NCI-H82 treated with DMSO at 0.1 percent for 48 hours (cell line): ENCODE results near the gene KLHL40.

ENCODE experiments used
- DNase-seq: peaks from one replicate; lab custom pipeline; 2025; ENCODE audit not compliant: unreplicated experiment; lab: John Stamatoyannopoulos, UW

The KLHL40 gene

GRCh38 chr3:42668413-42668760, 16.9 kb upstream of the KLHL40 start:
- DNase-seq = no peak

GRCh38 chr3:42668793-42669217, 16.5 kb upstream of the KLHL40 start:
- no peak for DNase-seq

- no peak for DNase-seq
Measured at GRCh38 chr3:42670051-42670576, 15.2 kb upstream of the KLHL40 start.

GRCh38 chr3:42670670-42671069, 14.7 kb upstream of the KLHL40 start:
- DNase-seq = no peak

- no peak for DNase-seq
Measured at GRCh38 chr3:42672515-42672914, 12.8 kb upstream of the KLHL40 start.

- DNase-seq = no peak
Measured at GRCh38 chr3:42673082-42673481, 12.3 kb upstream of the KLHL40 start.

- DNase-seq = no peak
Measured at GRCh38 chr3:42674146-42674545, 11.2 kb upstream of the KLHL40 start.

- no peak for DNase-seq
Measured at GRCh38 chr3:42675909-42676308, 9.4 kb upstream of the KLHL40 start.

- DNase-seq = no peak
Measured at GRCh38 chr3:42678447-42678846, 6.9 kb upstream of the KLHL40 start.

- no peak for DNase-seq
Measured at GRCh38 chr3:42680271-42680670, 5.1 kb upstream of the KLHL40 start.

- no peak for DNase-seq
Measured at GRCh38 chr3:42680806-42681205, 4.5 kb upstream of the KLHL40 start.

- DNase-seq = no peak
Measured at GRCh38 chr3:42681361-42682038, 3.8 kb upstream of the KLHL40 start.

- no peak for DNase-seq
Measured at GRCh38 chr3:42682301-42683070, 2.9 kb upstream of the KLHL40 start.

GRCh38 chr3:42683875-42684598, 1.3 kb upstream of the KLHL40 start:
- no peak for DNase-seq

GRCh38 chr3:42684632-42685362, 540 bp upstream of the KLHL40 start:
- no peak for DNase-seq

- no peak for DNase-seq
Measured at GRCh38 chr3:42685891-42686820, 819 bp downstream of the KLHL40 start.

GRCh38 chr3:42686832-42687650, 1.7 kb downstream of the KLHL40 start:
- DNase-seq = no peak

GRCh38 chr3:42688016-42688415, 2.7 kb downstream of the KLHL40 start:
- no peak for DNase-seq
